MM.1S (cell line): ENCODE measurements around the gene ITPR1.

Source experiments
- EZH2 ChIP-seq: fragments of 300-600 bp; sonication (generic); optimal IDR thresholded peaks from 2 replicates; pipeline ENCODE3; 2017; ENCODE audit warnings: low read depth, mild to moderate bottlenecking, antibody characterized with exemption, low read length, mixed read lengths
- TF ChIP-seq, protein P1 (sequence below): fragments of 300-600 bp; sonication (generic); IDR thresholded peaks from 2 replicates; pipeline ENCODE4 v1.5.1; 2016; ENCODE audit warnings: antibody characterized with exemption, low read length, mixed read lengths

GRCh38 chr3:4802903-4803302 lies 309.8 kb downstream of the ITPR1 start:
- no peak for TF ChIP-seq EZH2
- TF ChIP-seq, protein P1, sequence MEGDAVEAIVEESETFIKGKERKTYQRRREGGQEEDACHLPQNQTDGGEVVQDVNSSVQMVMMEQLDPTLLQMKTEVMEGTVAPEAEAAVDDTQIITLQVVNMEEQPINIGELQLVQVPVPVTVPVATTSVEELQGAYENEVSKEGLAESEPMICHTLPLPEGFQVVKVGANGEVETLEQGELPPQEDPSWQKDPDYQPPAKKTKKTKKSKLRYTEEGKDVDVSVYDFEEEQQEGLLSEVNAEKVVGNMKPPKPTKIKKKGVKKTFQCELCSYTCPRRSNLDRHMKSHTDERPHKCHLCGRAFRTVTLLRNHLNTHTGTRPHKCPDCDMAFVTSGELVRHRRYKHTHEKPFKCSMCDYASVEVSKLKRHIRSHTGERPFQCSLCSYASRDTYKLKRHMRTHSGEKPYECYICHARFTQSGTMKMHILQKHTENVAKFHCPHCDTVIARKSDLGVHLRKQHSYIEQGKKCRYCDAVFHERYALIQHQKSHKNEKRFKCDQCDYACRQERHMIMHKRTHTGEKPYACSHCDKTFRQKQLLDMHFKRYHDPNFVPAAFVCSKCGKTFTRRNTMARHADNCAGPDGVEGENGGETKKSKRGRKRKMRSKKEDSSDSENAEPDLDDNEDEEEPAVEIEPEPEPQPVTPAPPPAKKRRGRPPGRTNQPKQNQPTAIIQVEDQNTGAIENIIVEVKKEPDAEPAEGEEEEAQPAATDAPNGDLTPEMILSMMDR, result no peak
